Measurements from ENCODE around the gene PLA2G2F. TPM values are rescaled to one million over a fixed set of nuclear protein-coding genes. Genes with fewer than 3 reads are reported as not detected.

The PLA2G2F gene
- total RNA-seq, 1 donor, result not detected

GRCh38 chr1:20179371-20180128, 40.4 kb downstream of the PLA2G2F start:
- no peak overlapping the region for H3K27ac ChIP-seq (ENCODE audit: low read depth, low read length)
- no peak for DNase-seq (ENCODE audit: insufficient read length, low spot score, missing footprints)
- no peak overlapping the region for H2AFZ ChIP-seq (ENCODE audit: low read length)
- no peaks in the 10 kb centered on the region for H3K79me2 ChIP-seq (ENCODE audit: insufficient read depth, low read length)
- no peaks in the 10 kb centered on the region for H4K20me1 ChIP-seq (ENCODE audit: insufficient read depth, low read length)
- H3K36me3 ChIP-seq (ENCODE audit: insufficient read depth, low read length), result no peaks in the 10 kb centered on the region
- H3K27me3 ChIP-seq (ENCODE audit: insufficient read depth, low read length), result peaks cover 57% of the 10 kb centered on the region
- no peaks in the 10 kb centered on the region for H3K9me3 ChIP-seq (ENCODE audit: low read depth, low read length)
- H3K4me1 ChIP-seq (ENCODE audit: insufficient read depth, low read length), result no peaks in the 10 kb centered on the region
- TF ChIP-seq, protein P1, sequence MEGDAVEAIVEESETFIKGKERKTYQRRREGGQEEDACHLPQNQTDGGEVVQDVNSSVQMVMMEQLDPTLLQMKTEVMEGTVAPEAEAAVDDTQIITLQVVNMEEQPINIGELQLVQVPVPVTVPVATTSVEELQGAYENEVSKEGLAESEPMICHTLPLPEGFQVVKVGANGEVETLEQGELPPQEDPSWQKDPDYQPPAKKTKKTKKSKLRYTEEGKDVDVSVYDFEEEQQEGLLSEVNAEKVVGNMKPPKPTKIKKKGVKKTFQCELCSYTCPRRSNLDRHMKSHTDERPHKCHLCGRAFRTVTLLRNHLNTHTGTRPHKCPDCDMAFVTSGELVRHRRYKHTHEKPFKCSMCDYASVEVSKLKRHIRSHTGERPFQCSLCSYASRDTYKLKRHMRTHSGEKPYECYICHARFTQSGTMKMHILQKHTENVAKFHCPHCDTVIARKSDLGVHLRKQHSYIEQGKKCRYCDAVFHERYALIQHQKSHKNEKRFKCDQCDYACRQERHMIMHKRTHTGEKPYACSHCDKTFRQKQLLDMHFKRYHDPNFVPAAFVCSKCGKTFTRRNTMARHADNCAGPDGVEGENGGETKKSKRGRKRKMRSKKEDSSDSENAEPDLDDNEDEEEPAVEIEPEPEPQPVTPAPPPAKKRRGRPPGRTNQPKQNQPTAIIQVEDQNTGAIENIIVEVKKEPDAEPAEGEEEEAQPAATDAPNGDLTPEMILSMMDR (IDR thresholded peaks at IDR 0.05; ENCODE audit: extremely low read depth, low read depth, low read length), result no peak
- H3K4me3 ChIP-seq (ENCODE audit: insufficient read depth, low read length), result no peak overlapping the region
- H3K4me2 ChIP-seq (ENCODE audit: insufficient read depth, low read length), result no peak overlapping the region

- Histone ChIP-seq H3K4me2 (ENCODE audit: insufficient read depth, low read length) (no peak overlapping the region), H3K4me1 (ENCODE audit: insufficient read depth, low read length) (no peaks in the 10 kb centered on the region), H4K20me1 (ENCODE audit: insufficient read depth, low read length) (no peaks in the 10 kb centered on the region), H3K79me2 (ENCODE audit: insufficient read depth, low read length) (no peaks in the 10 kb centered on the region), H3K9me3 (ENCODE audit: low read depth, low read length) (no peaks in the 10 kb centered on the region), H3K36me3 (ENCODE audit: insufficient read depth, low read length) (no peaks in the 10 kb centered on the region), H2AFZ (ENCODE audit: low read length) (no peak overlapping the region), H3K27ac (ENCODE audit: low read depth, low read length) (no peak overlapping the region), H3K27me3 (ENCODE audit: insufficient read depth, low read length) (peaks cover 64% of the 10 kb centered on the region), H3K4me3 (ENCODE audit: insufficient read depth, low read length) (no peak overlapping the region)
- no peak for DNase-seq (ENCODE audit: insufficient read length, low spot score, missing footprints)
- TF ChIP-seq, protein P1 (IDR thresholded peaks at IDR 0.05; ENCODE audit: extremely low read depth, low read depth, low read length), result no peak
Measured at GRCh38 chr1:20180129-20180843, 41.2 kb downstream of the PLA2G2F start.

DNA sequence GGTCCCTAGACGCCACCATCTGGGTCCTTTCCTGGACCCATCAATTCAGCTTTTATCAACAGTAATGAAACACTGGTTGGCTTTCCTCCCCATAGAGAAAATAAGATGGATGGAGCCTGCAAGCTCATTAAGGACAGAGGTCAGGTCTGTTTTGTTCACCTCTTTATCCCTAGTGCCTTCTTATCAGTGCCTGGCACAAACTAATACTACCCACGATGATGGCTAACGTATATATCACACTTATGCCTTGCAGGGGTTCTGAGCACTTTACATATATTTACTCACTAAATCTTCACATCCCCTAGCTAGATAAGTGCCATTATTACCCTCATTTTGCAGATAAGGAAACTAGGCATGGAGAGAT, 41.7 kb downstream of the PLA2G2F start:
- H3K4me3 ChIP-seq (ENCODE audit: insufficient read depth, low read length), result no peak overlapping the region
- no peaks in the 10 kb centered on the region for H4K20me1 ChIP-seq (ENCODE audit: insufficient read depth, low read length)
- no peak for DNase-seq (ENCODE audit: insufficient read length, low spot score, missing footprints)
- H3K36me3 ChIP-seq (ENCODE audit: insufficient read depth, low read length), result no peaks in the 10 kb centered on the region
- H3K4me2 ChIP-seq (ENCODE audit: insufficient read depth, low read length), result no peak overlapping the region
- peaks cover 68% of the 10 kb centered on the region for H3K27me3 ChIP-seq (ENCODE audit: insufficient read depth, low read length)
- TF ChIP-seq, protein P1 (IDR thresholded peaks at IDR 0.05; ENCODE audit: extremely low read depth, low read depth, low read length), result no peak
- no peak overlapping the region for H2AFZ ChIP-seq (ENCODE audit: low read length)
- no peaks in the 10 kb centered on the region for H3K9me3 ChIP-seq (ENCODE audit: low read depth, low read length)
- no peaks in the 10 kb centered on the region for H3K79me2 ChIP-seq (ENCODE audit: insufficient read depth, low read length)
- no peak overlapping the region for H3K27ac ChIP-seq (ENCODE audit: low read depth, low read length)
- no peaks in the 10 kb centered on the region for H3K4me1 ChIP-seq (ENCODE audit: insufficient read depth, low read length)

DNA sequence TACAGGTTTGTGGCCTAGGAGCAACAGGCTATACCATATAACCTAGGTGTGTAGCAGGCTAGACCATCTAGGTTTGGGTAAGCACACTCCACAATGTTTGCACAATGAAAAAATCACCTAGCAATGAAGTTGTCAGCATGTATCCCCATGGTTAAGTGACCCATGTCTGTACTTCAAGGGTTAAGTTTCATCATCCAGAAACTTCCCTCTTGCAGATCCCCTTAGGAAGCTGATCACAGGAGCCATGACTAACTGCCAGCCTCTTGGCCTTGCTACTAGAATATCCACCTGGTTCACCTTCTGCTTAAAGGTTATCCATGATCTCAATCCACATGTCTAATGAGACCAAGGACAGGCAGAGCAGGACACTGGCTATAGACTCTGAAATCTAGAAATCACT, 43.3 kb downstream of the PLA2G2F start:
- DNase-seq (ENCODE audit: insufficient read length, low spot score, missing footprints), result no peak
- H3K4me3 ChIP-seq (ENCODE audit: insufficient read depth, low read length), result no peak overlapping the region
- no peak overlapping the region for H3K4me2 ChIP-seq (ENCODE audit: insufficient read depth, low read length)
- no peak overlapping the region for H2AFZ ChIP-seq (ENCODE audit: low read length)
- no peak overlapping the region for H3K27ac ChIP-seq (ENCODE audit: low read depth, low read length)
- H3K36me3 ChIP-seq (ENCODE audit: insufficient read depth, low read length), result no peaks in the 10 kb centered on the region
- TF ChIP-seq, protein P1 (IDR thresholded peaks at IDR 0.05; ENCODE audit: extremely low read depth, low read depth, low read length), result no peak
- H3K27me3 ChIP-seq (ENCODE audit: insufficient read depth, low read length), result peaks cover 74% of the 10 kb centered on the region
- H4K20me1 ChIP-seq (ENCODE audit: insufficient read depth, low read length), result no peaks in the 10 kb centered on the region
- no peaks in the 10 kb centered on the region for H3K9me3 ChIP-seq (ENCODE audit: low read depth, low read length)
- no peaks in the 10 kb centered on the region for H3K4me1 ChIP-seq (ENCODE audit: insufficient read depth, low read length)
- no peaks in the 10 kb centered on the region for H3K79me2 ChIP-seq (ENCODE audit: insufficient read depth, low read length)

All from osteoblast (primary cell).